ENCODE results near the gene SETD4.
"Not testable (repeated sequence)": the region's sequence is repeated elsewhere in the genome, so short reads cannot be mapped to it uniquely, and the experiment has no call there.

The SETD4 gene

DNA sequence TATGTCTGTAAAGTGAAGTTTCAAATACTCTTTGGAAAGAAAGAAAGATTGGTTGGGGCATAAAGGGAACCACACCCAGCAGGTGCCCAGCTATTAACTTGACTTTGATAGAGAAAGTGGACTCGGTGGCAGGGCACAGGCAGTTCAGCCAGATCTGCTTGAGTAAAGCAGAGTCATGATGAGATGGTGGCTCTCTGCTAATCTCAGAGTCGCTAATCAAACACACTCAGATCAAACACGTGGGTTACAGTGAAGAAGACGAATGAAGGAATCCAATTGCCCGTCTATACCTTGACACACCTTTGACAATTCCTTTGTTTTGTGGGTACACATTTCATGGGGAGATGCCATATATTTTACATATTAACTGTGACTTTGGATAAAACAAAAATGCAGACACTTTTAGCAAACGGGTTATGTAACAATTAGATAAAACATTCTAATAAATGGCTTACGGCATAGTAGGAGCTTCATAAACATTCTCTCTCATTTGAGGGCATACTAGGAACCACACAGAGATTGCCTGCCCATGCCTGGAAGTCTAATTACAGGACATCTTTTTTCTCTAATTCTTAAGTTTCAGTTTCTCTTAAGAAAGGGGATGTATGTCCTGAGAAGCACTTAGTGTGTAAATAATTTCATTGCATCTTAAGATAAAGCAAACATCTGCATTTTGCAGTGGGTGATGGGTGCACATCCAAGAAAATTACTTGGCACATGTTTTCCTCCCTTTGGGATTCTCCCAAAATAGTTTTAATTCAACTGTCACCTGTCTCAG, 16.7 kb upstream of the SETD4 start:
- DNase-seq = no peak

DNA sequence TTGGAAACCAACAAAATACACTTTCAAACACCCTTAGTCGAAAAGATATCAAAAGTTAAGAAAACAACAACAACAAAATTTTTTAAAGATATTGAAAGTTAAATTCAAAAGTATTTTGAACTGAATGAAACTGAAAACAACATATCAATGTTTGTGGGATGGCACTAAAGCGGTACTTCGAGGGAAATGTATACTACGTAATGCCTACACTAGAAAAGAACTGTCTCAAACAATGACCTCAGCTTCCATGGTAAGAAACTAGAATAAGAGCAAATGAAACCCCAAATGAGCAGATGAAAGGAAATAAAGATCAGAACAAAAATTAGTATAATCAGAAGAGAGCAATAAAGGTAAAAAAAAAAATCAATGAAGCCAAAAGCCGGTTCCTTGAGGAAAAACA, 15.6 kb upstream of the SETD4 start:
- DNase-seq = no peak

DNA sequence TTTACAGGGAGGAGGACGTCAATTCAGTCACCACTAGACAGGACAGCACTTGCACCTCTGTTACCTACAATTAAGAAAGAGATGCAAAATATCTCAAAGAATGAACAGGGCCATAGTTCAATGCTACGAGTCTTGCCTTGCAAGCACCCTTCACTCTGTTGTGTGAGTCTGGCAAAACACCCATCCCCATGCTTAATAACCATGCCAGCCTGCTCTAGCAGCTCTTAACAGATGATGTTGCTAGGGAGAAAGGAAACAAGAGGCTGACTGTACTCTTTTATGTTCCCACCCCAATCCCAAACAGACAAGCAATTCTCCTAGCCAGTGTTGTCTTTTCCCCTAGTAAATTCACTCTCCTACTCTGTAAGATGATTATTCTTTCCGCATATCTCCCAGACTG, 14.8 kb upstream of the SETD4 start:
- no peak for DNase-seq

DNA sequence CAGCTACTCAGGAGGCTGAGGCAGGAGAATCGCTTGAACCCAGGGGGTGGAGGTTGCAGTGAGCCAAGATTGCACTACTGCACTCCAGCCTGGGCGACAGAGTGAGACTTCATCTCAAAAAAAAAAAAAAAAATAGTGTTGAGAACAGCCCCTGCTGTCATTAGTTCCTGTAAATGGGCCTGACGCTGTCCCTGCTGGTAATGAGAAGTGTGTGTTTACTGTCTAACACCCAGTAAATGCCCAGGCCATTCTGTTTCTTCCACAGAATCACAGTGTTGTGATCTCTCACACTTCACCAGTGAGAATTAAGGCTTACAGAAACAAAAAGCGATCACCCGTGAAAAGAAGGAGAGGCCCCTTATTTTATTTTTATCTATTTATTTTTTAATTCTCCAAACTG, 13.6 kb upstream of the SETD4 start:
- DNase-seq = not testable (repeated sequence)

DNA sequence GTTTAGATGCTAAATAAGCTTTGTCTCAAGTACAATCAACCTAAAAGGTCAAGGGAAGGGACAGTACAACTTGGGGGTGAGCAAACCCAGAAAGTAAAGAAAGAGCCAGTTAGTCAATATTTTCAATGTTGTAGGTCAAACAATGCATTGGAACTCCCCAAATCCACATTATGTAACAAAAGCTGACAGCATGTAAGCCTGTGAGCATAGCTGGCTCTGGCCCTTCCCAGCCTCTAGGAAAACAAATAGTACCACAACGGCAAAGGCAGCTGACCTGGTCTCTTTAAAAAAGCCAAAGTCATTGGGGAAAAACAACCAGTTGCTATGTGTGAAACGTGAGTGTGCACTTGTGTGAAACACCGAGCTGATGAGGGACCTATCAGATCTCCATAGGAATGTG, 12.9 kb upstream of the SETD4 start:
- DNase-seq = no peak

DNA sequence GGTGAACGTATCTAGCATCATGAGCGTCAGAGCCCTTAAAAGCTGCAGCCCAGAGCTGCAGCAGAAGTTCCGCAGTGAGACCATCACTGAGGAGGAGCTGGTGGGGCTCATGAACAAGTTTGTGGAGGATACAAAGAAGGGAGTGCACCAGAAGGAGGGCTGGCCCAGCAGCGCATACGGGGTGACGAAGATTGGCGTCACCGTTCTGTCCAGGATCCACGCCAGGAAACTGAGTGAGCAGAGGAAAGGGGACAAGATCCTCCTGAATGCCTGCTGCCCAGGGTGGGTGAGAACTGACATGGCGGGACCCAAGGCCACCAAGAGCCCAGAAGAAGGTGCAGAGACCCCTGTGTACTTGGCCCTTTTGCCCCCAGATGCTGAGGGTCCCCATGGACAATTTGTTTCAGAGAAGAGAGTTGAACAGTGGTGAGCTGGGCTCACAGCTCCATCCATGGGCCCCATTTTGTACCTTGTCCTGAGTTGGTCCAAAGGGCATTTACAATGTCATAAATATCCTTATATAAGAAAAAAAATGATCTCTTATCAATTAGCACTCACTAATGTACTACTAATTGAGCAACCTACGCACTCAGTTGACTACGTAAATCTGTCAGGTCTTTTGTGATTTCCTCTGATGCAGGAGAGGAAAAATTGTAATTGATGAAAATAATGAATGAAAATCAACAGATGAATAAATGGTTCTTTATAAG, 12.3 kb upstream of the SETD4 start:
- DNase-seq = no peak

DNA sequence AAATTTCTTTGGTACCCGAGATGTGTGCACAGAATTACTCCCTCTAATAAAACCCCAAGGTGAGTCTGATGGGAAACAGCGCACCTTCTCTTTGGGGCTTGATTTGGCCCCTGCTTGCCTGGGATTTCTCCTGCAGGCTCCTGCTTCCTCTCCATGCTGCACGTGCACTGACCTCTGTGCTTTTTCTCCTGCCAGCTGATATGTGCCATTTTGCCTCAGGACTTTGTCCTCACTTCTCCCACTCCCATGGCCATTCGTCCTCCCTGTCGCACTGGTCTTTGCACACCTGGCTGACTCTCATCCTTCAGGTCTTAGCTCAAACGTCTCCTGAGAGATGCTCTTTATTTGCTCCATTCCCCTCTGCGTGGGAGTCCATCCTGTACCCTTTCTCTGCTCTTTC, 10.7 kb upstream of the SETD4 start:
- no peak for DNase-seq

DNA sequence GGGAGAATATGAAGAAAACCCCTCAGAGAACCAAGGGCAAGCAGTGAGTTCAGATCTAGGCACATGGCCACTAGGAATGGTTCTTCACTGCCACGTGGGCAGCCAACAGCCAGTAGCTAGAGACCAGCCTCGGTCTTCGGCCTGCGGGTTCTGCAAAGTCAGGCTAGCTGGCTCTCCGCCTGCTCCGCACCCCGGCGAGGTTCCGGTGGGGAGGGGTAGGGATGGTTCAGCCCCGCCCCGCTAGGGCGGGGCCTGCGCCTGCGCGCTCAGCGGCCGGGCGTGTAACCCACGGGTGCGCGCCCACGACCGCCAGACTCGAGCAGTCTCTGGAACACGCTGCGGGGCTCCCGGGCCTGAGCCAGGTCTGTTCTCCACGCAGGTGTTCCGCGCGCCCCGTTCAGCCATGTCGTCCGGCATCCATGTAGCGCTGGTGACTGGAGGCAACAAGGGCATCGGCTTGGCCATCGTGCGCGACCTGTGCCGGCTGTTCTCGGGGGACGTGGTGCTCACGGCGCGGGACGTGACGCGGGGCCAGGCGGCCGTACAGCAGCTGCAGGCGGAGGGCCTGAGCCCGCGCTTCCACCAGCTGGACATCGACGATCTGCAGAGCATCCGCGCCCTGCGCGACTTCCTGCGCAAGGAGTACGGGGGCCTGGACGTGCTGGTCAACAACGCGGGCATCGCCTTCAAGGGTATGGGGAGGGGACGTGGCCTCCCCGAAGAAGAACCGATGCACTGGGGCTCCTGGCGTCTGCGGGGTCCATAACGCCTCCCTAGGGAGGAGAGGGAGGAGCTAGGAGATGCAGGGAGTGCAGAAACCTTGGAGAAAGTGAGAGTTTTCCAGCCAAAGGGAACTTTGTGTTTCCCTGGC, 9.6 kb upstream of the SETD4 start, which contains the start of gene CBR1:
Gene CBR1, plus strand, starts transcription at position 312 of the 871 bp plus-strand sequence. Its CDS starts 92 bp downstream, at position 404.
- peak; percentile 88 to 92 for DNase-seq

DNA sequence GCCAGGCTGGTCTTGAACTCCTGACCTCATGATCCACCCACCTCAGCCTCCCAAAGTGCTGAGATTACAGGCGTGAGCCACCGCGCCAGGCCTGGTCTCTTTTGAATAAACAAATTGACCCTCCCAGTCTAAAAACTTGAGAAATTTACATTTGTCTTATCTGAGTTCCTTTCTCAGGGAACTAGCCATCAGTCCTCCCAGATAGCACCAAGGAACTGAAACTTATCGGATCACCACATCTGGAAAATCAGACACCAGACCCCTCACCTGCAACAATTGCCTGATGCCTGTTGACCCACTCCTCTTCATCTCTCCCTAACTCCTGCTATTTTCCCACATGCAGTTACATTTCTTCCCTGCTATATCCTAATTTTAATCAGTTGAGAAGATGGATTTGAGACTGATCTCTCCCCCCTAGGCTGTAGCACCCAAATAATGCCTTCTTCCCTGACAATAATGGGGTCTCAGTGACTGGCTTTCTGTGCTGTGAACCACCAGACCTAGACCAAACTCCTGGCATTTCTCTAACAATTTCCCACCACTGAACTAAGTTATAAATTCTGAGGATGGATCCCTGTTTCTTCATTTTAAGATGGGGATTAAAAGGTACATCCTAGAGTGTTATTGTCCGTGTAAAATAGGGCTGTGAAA, 8.5 kb upstream of the SETD4 start:
- DNase-seq = no peak

DNA sequence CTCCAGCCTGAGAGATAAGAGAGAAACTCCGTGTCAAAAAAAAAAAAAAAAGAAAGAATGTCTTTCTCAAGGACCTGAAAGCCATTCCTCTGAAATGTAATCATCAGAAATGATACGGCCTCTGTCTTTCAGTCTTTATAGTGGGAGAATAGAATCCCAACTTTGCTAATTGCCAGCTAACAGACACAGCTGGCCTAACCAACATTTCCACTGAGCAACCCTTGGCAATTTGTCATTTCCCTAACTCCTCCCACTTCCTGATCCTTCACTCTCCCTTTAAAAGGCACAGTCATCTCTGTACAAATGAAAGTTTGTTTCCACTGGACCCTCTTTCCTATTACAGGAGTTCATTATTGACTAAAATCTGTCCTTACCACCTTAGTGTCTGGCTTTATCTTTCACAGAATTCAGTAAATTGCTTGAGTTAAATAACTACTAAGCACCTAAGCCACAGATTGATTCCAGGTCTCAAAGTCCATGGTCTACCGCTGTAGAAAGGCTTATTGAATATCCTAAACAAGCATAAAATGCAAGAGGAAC, 5.2 kb upstream of the SETD4 start:
- no peak for DNase-seq

DNA sequence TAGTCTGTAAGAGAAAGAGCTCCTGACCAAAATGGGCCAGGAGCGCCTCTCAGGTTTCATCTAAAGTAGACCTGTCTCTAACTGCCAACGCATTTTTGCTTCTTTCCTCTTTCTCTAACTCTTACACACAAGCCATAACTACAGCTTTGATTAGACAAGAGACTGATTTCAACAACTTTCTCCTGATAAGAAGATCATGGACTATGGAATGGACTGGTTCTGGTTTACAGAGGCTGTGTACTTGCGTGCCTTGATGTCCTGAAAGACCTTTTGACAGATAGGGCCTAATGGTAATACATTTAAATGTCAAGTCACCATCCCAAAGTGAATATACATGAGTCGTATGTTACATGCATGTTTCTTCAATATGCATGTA, 3.7 kb upstream of the SETD4 start:
- DNase-seq = no peak

DNA sequence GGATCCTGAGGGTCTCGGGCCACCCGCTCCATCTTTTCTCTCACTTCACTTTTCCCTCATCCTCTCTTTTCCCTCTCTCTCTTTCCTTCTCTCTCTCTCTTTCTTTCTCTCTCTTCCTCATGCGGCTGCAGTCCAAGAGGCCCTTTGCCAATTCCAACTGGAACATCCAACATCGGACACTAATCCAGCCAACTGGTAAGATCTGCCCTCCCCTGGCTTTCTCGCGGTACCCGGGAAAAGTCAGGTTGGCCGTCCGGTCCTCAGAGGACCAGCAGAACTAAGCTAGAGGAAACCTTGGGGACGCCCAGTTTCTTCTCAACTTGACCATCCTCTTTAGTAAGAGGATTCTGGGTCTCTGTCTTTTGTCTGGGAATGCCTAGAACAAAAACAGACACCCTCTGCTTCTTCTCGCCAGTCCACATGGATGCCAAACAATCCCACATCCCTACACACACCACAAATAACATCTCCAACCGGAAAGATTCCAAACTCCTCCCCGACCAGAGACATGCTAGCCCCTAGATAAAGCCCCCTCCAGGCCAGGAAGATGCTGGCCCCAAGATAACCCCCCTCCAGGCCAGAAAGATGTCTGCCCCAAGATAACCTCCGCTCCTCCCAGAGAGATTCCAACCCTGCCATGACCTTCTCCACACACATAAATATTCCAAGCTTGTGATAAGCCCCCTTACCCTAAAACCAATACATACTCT, 3.2 kb upstream of the SETD4 start:
- no peak for DNase-seq

DNA sequence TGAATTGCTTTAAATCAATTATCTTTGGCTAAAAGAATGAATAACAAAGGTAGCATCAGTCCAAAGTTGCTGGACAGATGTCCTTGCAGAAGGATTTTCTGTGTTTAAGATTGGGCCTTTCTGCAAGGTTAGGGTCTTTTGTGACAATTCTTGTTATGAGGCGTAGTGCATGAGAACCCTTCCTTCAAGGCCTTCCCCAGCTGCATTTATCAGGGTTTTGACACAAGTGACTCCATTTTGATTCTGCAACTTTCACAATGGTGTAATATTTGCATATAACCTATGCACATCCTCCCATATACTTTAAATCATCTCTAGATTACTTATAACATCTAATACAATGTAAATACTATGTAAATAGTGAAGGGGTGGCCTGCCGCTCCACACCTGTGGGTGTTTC, 1.1 kb upstream of the SETD4 start:
- no peak for DNase-seq

DNA sequence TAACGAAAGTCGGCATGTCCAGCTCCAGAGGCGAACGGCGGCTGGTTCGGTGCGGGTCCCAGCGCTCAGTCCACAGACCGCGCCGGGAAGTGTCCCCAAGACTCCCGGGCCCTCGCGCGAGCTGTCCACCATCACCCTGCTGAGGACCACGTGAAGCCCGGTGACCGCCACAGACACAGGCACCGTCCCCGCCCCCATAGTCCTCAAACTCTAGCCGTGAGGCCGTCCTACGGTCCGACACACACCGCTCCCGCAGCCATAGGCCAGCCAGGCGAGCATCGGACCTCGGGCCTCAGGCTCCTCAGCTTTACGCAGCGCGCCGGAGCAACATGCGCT, 535 bp downstream of the SETD4 start:
- no peak for DNase-seq

DNA sequence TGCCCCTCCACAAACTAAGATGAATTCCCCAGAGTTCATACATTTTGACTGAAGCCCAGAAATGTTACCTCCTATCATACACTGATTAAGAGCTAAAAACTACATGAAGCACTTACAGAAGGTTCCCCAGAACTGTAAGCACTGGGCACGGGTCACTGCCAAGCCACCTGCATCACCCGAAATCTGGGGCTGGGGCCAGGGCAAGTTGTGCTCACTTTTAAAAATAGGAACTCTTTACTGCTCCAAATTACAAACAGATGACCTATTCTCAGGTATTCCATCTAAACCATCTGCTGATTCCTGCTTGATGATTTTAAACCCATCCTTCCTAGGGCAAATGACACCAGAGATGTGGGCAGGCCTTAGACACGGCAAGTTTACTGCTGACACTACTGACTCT, 4.8 kb downstream of the SETD4 start:
- no peak for DNase-seq

DNA sequence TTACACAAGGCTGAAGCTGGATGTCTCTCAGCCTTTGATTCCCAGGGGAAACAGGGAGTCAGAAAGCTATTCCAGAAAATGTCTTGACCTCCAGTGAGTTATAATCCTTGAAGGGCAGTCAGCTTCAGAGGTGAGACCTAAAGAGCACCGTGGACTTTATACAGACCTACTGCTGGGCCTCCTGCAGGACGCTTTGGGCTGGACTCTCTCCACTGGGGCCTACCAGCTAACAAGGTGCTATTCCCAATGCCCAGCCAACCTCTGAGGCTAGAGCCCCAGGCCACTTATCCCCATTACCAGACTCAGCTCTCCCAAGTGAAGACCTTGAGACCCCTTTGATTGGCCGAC, 6.6 kb downstream of the SETD4 start:
- DNase-seq = no peak

DNA sequence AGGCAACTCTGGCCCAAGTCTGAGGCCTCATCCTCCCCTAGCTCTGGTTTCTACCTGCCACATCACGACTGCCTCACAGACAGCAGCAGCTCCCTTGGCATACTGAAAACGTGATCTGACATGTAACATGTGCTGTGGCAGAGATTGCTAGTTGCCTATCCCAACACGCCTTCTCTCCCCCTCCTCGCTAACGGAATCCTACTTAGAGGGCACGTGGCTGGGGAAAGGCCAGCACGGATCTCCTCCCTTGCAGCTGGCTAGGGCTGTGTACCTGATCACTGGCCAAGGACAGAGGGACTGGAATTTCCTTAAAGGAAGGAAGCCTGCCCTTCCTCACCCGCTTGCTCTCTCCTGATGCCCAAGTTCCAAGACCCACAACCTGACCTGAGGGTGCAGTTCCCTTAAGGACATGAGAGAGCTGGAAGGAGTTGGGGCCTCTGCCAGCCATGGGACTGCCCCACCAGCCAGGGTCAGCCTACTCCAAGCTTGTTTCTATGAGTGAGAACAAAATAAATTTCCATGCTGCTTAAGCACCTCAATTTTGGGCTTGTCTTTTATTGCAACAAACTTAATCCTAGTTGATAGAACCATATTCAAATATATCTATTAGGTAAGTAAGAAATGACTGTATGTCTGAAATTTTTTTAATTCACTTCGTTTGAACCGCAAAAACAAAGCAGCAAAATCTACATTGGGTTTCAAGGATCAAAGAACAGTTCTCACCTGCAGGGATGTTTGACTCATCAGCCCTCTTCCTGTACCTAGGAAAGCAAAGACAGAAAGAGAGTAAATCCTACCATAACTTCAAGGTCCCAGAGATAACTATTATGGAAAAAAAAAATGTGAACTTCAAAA, 7.2 kb downstream of the SETD4 start:
- no peak for DNase-seq

DNA sequence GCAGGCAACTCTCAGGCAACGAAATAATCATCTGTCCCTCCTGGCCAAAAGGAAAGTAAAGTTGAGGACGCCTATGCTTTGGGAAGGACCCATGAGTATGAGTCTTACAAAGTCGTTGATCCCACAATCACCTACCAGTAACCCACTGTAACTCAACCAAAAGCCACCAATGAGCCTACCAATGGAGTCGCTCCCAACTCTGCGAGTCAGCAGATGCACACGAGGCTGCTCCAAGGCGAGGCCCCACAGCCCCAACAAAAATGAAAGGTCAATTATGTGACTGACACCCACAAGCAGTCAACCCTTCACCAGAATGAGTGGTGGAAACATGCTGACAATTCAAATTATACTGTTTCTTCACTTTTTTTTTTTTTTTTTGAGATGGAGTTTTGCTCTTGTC, 12.0 kb downstream of the SETD4 start:
- no peak for DNase-seq

DNA sequence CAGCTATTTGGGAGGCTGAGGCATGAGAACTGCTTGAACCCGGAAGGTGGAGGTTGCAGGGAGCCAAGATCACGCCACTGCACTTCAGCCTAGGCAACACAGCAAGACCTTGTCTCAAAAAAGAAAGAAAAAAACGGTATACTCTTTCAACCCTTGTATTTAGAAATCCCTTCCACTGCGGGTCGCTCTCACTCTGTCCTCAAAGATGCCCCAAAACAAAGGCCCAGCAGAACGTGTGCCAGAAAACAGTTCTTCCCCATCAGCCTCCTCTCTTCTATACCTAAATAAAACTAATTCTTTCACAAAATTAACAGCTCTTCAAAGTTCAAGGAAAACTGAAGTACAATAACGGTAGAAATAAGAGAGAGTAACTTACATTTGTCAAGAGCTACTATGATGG, 13.2 kb downstream of the SETD4 start:
- no peak for DNase-seq

DNA sequence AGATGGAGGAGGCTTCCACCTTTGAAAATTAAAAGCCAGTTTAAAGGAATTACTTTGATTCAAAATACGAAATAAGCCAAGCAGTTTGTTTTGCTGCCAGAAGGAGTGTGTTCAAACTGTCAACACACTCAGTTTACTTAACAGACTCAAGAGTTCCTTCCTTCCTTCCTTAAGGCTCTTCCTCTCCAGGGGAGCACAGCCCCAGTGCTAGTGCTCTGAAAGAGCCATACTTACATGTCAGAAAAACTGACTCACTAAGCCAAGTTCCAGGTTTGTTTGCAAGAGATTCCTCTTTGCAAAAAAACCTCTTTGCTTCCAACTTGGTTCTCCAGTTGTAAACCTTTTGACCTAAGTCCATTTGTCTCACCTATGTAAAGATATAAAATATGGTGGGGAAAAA, 14.3 kb downstream of the SETD4 start:
- DNase-seq = no peak

DNA sequence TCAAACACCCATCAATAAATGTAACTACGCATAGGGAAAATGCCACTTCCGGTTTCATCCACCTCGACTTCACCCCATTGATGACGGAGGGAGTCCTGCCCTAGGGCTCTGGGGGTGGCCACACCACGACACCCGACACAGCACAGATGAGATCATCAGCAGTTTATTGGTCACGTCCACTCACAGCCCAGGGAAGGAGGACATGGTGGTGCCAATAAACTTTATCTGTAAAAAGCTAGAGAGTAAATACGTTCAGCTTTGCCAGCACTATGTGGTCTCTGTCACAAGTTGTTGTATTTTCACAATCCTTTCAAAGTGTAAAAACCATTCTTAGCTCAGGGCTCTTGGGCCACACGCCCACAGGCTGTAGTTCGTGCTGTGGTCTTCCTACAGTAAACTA, 16.3 kb downstream of the SETD4 start:
- DNase-seq = no peak
